Naive B cell (primary cell): Measurements from ENCODE around the gene NKAIN2. TPM values are rescaled to one million over a fixed set of nuclear protein-coding genes. Genes with fewer than 3 reads are reported as not detected.
A peak's percentile ranks its signal among the peaks of the same experiment; 100 is the strongest.

ENCODE experiments used
- ATAC-seq, 2 donors: fragments of 150-1000 bp; cut with Tn5 transposase; 2 replicates each; pipeline ENCODE4 v1.10.0; 2021; ENCODE audit warnings: low read depth in 2 of 2, mild to moderate bottlenecking in 2 of 2, moderate library complexity in 2 of 2
- DNase-seq: peaks from one replicate; pipeline ENCODE4 v3.0.0; 2022
- H3K27ac Mint-ChIP-seq, 6 donors: one replicate each; pipeline ENCODE4 v1.8.0; 2020 to 2022; ENCODE audit warnings: mild to moderate bottlenecking in 6 of 6, mixed read lengths in 6 of 6, moderate library complexity in 5 of 6, inconsistent platforms in 2 of 6
- H3K27me3 Mint-ChIP-seq, 3 donors: one replicate each; pipeline ENCODE4 v1.8.0; 2021 to 2022; ENCODE audit warnings: mixed read lengths in 3 of 3, mild to moderate bottlenecking in 1 of 3
- H3K36me3 Mint-ChIP-seq, 2 donors: one replicate each; pipeline ENCODE4 v1.8.0; 2020 to 2022; ENCODE audit warnings: mixed read lengths in 2 of 2, inconsistent platforms in 1 of 2, mild to moderate bottlenecking in 1 of 2
- H3K4me1 Mint-ChIP-seq, 3 donors: one replicate each; pipeline ENCODE4 v1.8.0; 2020 to 2022; ENCODE audit warnings: mixed read lengths in 3 of 3, inconsistent platforms in 1 of 3, mild to moderate bottlenecking in 1 of 3, moderate library complexity in 1 of 3
- H3K4me3 Mint-ChIP-seq, 8 donors: one replicate each; pipeline ENCODE4 v1.8.0; 2020 to 2022; ENCODE audit warnings: mild to moderate bottlenecking in 8 of 8, mixed read lengths in 8 of 8, moderate library complexity in 8 of 8, inconsistent platforms in 2 of 8
- H3K9me3 Mint-ChIP-seq, 7 donors: one replicate each; pipeline ENCODE4 v1.8.0; 2020 to 2022; ENCODE audit warnings: mixed read lengths in 7 of 7, mild to moderate bottlenecking in 5 of 7, inconsistent platforms in 2 of 7, moderate library complexity in 1 of 7
- polyA plus RNA-seq, 6 donors: library from polyadenylated mRNA; unstranded; fragments of 300-500 nt; fragmentation: Illumina TruSeq; gene quantifications; one replicate each; pipeline ENCODE4 v1.2.3, GENCODE V29; 2021; ENCODE audit warnings: low read depth in 6 of 6

The NKAIN2 gene
- polyA plus RNA-seq, 6 donors from 2014 or later, result not detected

- Mint-ChIP-seq H3K27ac (no peak overlapping the region), H3K4me1 (no peaks in the 10 kb centered on the region), H3K9me3 (peaks cover 0 to 4% (median 0%) of the 10 kb centered on the region in 7 donors), H3K36me3 (no peaks in the 10 kb centered on the region), H3K4me3 (no peak overlapping the region), H3K27me3 (no peaks in the 10 kb centered on the region)
- DNase-seq, result no peak
- no peak for ATAC-seq
Observed at GRCh38 chr6:124073820-124074587, 270.3 kb downstream of the NKAIN2 start.

- Mint-ChIP-seq H3K36me3 (no peaks in the 10 kb centered on the region), H3K27ac (no peak overlapping the region), H3K9me3 (peaks cover 0 to 4% (median 0%) of the 10 kb centered on the region in 7 donors), H3K27me3 (no peaks in the 10 kb centered on the region), H3K4me1 (no peaks in the 10 kb centered on the region), H3K4me3 (no peak overlapping the region)
- no peak for DNase-seq
- ATAC-seq, result no peak
Observed at GRCh38 chr6:124074606-124075005, 270.9 kb downstream of the NKAIN2 start.

GRCh38 chr6:124076336-124077048 is 272.8 kb downstream of the NKAIN2 start:
- no peaks in the 10 kb centered on the region for H3K27me3 Mint-ChIP-seq
- ATAC-seq, result no peak
- no peak for DNase-seq
- H3K27ac Mint-ChIP-seq, result no peak overlapping the region
- no peaks in the 10 kb centered on the region for H3K4me1 Mint-ChIP-seq
- peaks cover 0 to 4% (median 0%) of the 10 kb centered on the region in 7 donors for H3K9me3 Mint-ChIP-seq
- H3K36me3 Mint-ChIP-seq, result no peaks in the 10 kb centered on the region
- H3K4me3 Mint-ChIP-seq, result no peak overlapping the region

GRCh38 chr6:124078169-124078568 is 274.5 kb downstream of the NKAIN2 start:
- Mint-ChIP-seq H3K4me3 (no peak overlapping the region), H3K36me3 (no peaks in the 10 kb centered on the region), H3K9me3 (peaks cover 0 to 4% (median 0%) of the 10 kb centered on the region in 7 donors), H3K4me1 (no peaks in the 10 kb centered on the region), H3K27me3 (no peaks in the 10 kb centered on the region), H3K27ac (no peak overlapping the region)
- DNase-seq, result no peak
- no peak for ATAC-seq

GRCh38 chr6:124080483-124080882 is 276.8 kb downstream of the NKAIN2 start:
- H3K4me3 Mint-ChIP-seq, result no peak overlapping the region
- H3K4me1 Mint-ChIP-seq, result no peaks in the 10 kb centered on the region
- no peak overlapping the region for H3K27ac Mint-ChIP-seq
- no peaks in the 10 kb centered on the region for H3K27me3 Mint-ChIP-seq
- ATAC-seq (no peak), DNase-seq (no peak)
- H3K9me3 Mint-ChIP-seq, result peaks cover 0 to 2% (median 0%) of the 10 kb centered on the region in 7 donors
- no peaks in the 10 kb centered on the region for H3K36me3 Mint-ChIP-seq

- H3K36me3 Mint-ChIP-seq, result no peaks in the 10 kb centered on the region
- ATAC-seq (no peak), DNase-seq (no peak)
- no peaks in the 10 kb centered on the region for H3K4me1 Mint-ChIP-seq
- H3K4me3 Mint-ChIP-seq, result no peak overlapping the region
- no peak overlapping the region for H3K27ac Mint-ChIP-seq
- no peaks in the 10 kb centered on the region for H3K27me3 Mint-ChIP-seq
- peaks cover 0 to 3% (median 0%) of the 10 kb centered on the region in 7 donors for H3K9me3 Mint-ChIP-seq
Observed at GRCh38 chr6:124090491-124090890, 286.8 kb downstream of the NKAIN2 start.

GRCh38 chr6:124099520-124099919 is 295.9 kb downstream of the NKAIN2 start:
- Mint-ChIP-seq H3K4me1 (no peaks in the 10 kb centered on the region), H3K4me3 (no peak overlapping the region), H3K27me3 (no peaks in the 10 kb centered on the region), H3K36me3 (no peaks in the 10 kb centered on the region), H3K9me3 (peaks cover 0 to 6% (median 1%) of the 10 kb centered on the region in 7 donors), H3K27ac (no peak overlapping the region)
- no peak for DNase-seq
- ATAC-seq, result no peak

- H3K9me3 Mint-ChIP-seq, result peaks cover 0 to 18% (median 4%) of the 10 kb centered on the region in 7 donors
- H3K36me3 Mint-ChIP-seq, result no peaks in the 10 kb centered on the region
- ATAC-seq, result no peak
- H3K4me3 Mint-ChIP-seq, result no peak overlapping the region
- no peaks in the 10 kb centered on the region for H3K4me1 Mint-ChIP-seq
- no peak for DNase-seq
- no peak overlapping the region for H3K27ac Mint-ChIP-seq
- no peaks in the 10 kb centered on the region for H3K27me3 Mint-ChIP-seq
Observed at GRCh38 chr6:124110514-124110913, 306.8 kb downstream of the NKAIN2 start.

- no peak overlapping the region for H3K27ac Mint-ChIP-seq
- no peak for DNase-seq
- no peak for ATAC-seq
- H3K36me3 Mint-ChIP-seq, result no peaks in the 10 kb centered on the region
- peaks cover 0 to 1% (median 0%) of the 10 kb centered on the region in 7 donors for H3K9me3 Mint-ChIP-seq
- H3K4me3 Mint-ChIP-seq, result no peak overlapping the region
- H3K27me3 Mint-ChIP-seq, result no peaks in the 10 kb centered on the region
- H3K4me1 Mint-ChIP-seq, result no peaks in the 10 kb centered on the region
Observed at GRCh38 chr6:124119596-124119995, 315.9 kb downstream of the NKAIN2 start.

- H3K9me3 Mint-ChIP-seq, result peaks cover 0 to 4% (median 0%) of the 10 kb centered on the region in 7 donors
- ATAC-seq, result no peak
Observed at GRCh38 chr6:124123617-124124209, 320.0 kb downstream of the NKAIN2 start.

GRCh38 chr6:124131259-124131658 is 327.6 kb downstream of the NKAIN2 start:
- Mint-ChIP-seq H3K4me3 (no peak overlapping the region), H3K27me3 (no peaks in the 10 kb centered on the region)

More at GRCh38 chr6:124123617-124124209, 320.0 kb downstream of the NKAIN2 start:
- H3K36me3 Mint-ChIP-seq, result no peaks in the 10 kb centered on the region
- no peak overlapping the region for H3K4me3 Mint-ChIP-seq
- DNase-seq, result no peak
- no peaks in the 10 kb centered on the region for H3K4me1 Mint-ChIP-seq
- H3K27me3 Mint-ChIP-seq, result no peaks in the 10 kb centered on the region
- no peak overlapping the region for H3K27ac Mint-ChIP-seq

GRCh38 chr6:124131779-124132178 is 328.1 kb downstream of the NKAIN2 start:
- Mint-ChIP-seq H3K4me3 (peak overlapping the region in 1 of 8 donors; percentile 63), H3K36me3 (no peaks in the 10 kb centered on the region), H3K27me3 (no peaks in the 10 kb centered on the region), H3K4me1 (no peaks in the 10 kb centered on the region), H3K27ac (no peak overlapping the region), H3K9me3 (peaks cover 0 to 9% (median 2%) of the 10 kb centered on the region in 7 donors)
- ATAC-seq (no peak), DNase-seq (no peak)

More at GRCh38 chr6:124131259-124131658, 327.6 kb downstream of the NKAIN2 start:
- Mint-ChIP-seq H3K9me3 (peaks cover 0 to 9% (median 2%) of the 10 kb centered on the region in 7 donors), H3K36me3 (no peaks in the 10 kb centered on the region), H3K4me1 (no peaks in the 10 kb centered on the region), H3K27ac (no peak overlapping the region)
- no peak for DNase-seq
- no peak for ATAC-seq

GRCh38 chr6:124132256-124132655 is 328.6 kb downstream of the NKAIN2 start:
- no peak overlapping the region for H3K27ac Mint-ChIP-seq
- H3K36me3 Mint-ChIP-seq, result no peaks in the 10 kb centered on the region
- ATAC-seq (no peak), DNase-seq (no peak)
- peaks cover 0 to 5% (median 2%) of the 10 kb centered on the region in 7 donors for H3K9me3 Mint-ChIP-seq
- H3K4me3 Mint-ChIP-seq, result no peak overlapping the region
- H3K4me1 Mint-ChIP-seq, result no peaks in the 10 kb centered on the region
- H3K27me3 Mint-ChIP-seq, result no peaks in the 10 kb centered on the region

GRCh38 chr6:124142852-124143251 is 339.2 kb downstream of the NKAIN2 start:
- DNase-seq, result no peak
- H3K36me3 Mint-ChIP-seq, result no peaks in the 10 kb centered on the region
- no peak overlapping the region for H3K27ac Mint-ChIP-seq
- H3K4me1 Mint-ChIP-seq, result no peaks in the 10 kb centered on the region
- no peaks in the 10 kb centered on the region for H3K27me3 Mint-ChIP-seq
- H3K4me3 Mint-ChIP-seq, result no peak overlapping the region
- no peak for ATAC-seq
- H3K9me3 Mint-ChIP-seq, result peaks cover 0 to 6% (median 0%) of the 10 kb centered on the region in 7 donors
